ENCODE data around the gene SLC38A10.

Gene SLC38A10

GRCh38 chr17:81273698-81274470, 21.2 kb downstream of the SLC38A10 start:
- no peak for FAIRE-seq

- FAIRE-seq: no peak
These were observed 22.5 kb downstream of the SLC38A10 start for GRCh38 chr17:81272616-81273015.

- FAIRE-seq: no peak
These were observed 23.9 kb downstream of the SLC38A10 start for GRCh38 chr17:81271226-81271625.

GRCh38 chr17:81270279-81270678, 24.8 kb downstream of the SLC38A10 start:
- no peak for FAIRE-seq

- no peak for FAIRE-seq
These were observed 27.6 kb downstream of the SLC38A10 start for GRCh38 chr17:81267390-81268067.

- no peak for FAIRE-seq
These were observed 29.5 kb downstream of the SLC38A10 start for GRCh38 chr17:81265576-81265975.

GRCh38 chr17:81264640-81265039, 30.5 kb downstream of the SLC38A10 start:
- FAIRE-seq: no peak

- no peak for FAIRE-seq
These were observed 31.5 kb downstream of the SLC38A10 start for GRCh38 chr17:81263371-81264181.

GRCh38 chr17:81261582-81262336, 33.3 kb downstream of the SLC38A10 start:
- no peak for FAIRE-seq

GRCh38 chr17:81261096-81261495, 34.0 kb downstream of the SLC38A10 start:
- FAIRE-seq: no peak

- no peak for FAIRE-seq
These were observed 34.5 kb downstream of the SLC38A10 start for GRCh38 chr17:81260641-81261040.

GRCh38 chr17:81260171-81260570, 34.9 kb downstream of the SLC38A10 start:
- no peak for FAIRE-seq

GRCh38 chr17:81259058-81259605, 36.0 kb downstream of the SLC38A10 start:
- no peak for FAIRE-seq

GRCh38 chr17:81258292-81258691, 36.8 kb downstream of the SLC38A10 start:
- no peak for FAIRE-seq

- FAIRE-seq: no peak
These were observed 37.6 kb downstream of the SLC38A10 start for GRCh38 chr17:81257533-81257932.

- no peak for FAIRE-seq
These were observed 38.5 kb downstream of the SLC38A10 start for GRCh38 chr17:81256616-81257015.

GRCh38 chr17:81254955-81255717, 40.0 kb downstream of the SLC38A10 start:
- no peak for FAIRE-seq

- no peak for FAIRE-seq
These were observed 41.6 kb downstream of the SLC38A10 start for GRCh38 chr17:81253358-81254131.

- FAIRE-seq: no peak
These were observed 42.1 kb downstream of the SLC38A10 start for GRCh38 chr17:81252987-81253329.

- FAIRE-seq: no peak
These were observed 42.7 kb downstream of the SLC38A10 start for GRCh38 chr17:81252326-81252986.
